HepG2 (cell line): ENCODE measurements around the gene EPG5.

Source experiments
- ARNT ChIP-seq: fragments of 450-650 bp; IDR thresholded peaks from 2 replicates; pipeline ENCODE4 v1.6.1; 2017
- CEBPB ChIP-seq: IDR thresholded peaks from 2 replicates; pipeline ENCODE4 v1.6.1; 2011; ENCODE audit warnings: low read depth, low read length, improper control_type of control experiment, borderline replicate concordance
- NCOA1 ChIP-seq: sonication (generic); formaldehyde crosslinking; IDR thresholded peaks from 2 replicates; pipeline ENCODE4 v1.9.0; 2021; ENCODE audit warnings: missing genetic modification reagents
- PHF20 ChIP-seq: sonication (generic); formaldehyde crosslinking; IDR thresholded peaks from 2 replicates; pipeline ENCODE4 v1.5.0; 2020; ENCODE audit warnings: mild to moderate bottlenecking, missing genetic modification reagents
- PLSCR1 ChIP-seq: sonication (generic); formaldehyde crosslinking; IDR thresholded peaks from 2 replicates; pipeline ENCODE4 v1.5.0; 2020; ENCODE audit warnings: missing genetic modification reagents, mild to moderate bottlenecking, borderline replicate concordance
- RERE ChIP-seq: IDR thresholded peaks from 2 replicates; pipeline ENCODE4 v1.6.1; 2016; ENCODE audit warnings: low read depth, missing genetic modification reagents, missing compliant biosample characterization
- ZNF263 ChIP-seq: sonication (generic); formaldehyde crosslinking; IDR thresholded peaks from 2 replicates; pipeline ENCODE4 v1.4.0; 2020; ENCODE audit warnings: missing genetic modification reagents
- ZNF550 ChIP-seq: sonication (generic); formaldehyde crosslinking; IDR thresholded peaks from 2 replicates; pipeline ENCODE4 v1.4.0; 2020; ENCODE audit warnings: mild to moderate bottlenecking, missing genetic modification reagents, borderline replicate concordance
- ZNF687 ChIP-seq: sonication (generic); formaldehyde crosslinking; IDR thresholded peaks from 2 replicates; pipeline ENCODE4 v1.5.1; 2020; ENCODE audit warnings: mild to moderate bottlenecking, missing genetic modification reagents, moderate library complexity

- TF ChIP-seq PHF20 (CRISPR knock-in tag): no peak
- TF ChIP-seq ZNF550: no peak
- TF ChIP-seq CEBPB: no peak
- no peak for TF ChIP-seq PLSCR1
- TF ChIP-seq RERE: no peak
- no peak for TF ChIP-seq ARNT
- TF ChIP-seq ZNF687: no peak
- no peak for TF ChIP-seq NCOA1
- no peak for TF ChIP-seq ZNF263
Measured at GRCh38 chr18:45978084-45978483, 11.0 kb upstream of the EPG5 start.
